ENCODE measurements around the gene MED12L.

GRCh38 chr3:151316267-151316991, 231.0 kb downstream of the MED12L start, which contains the start of gene GPR87:
- TF ChIP-seq GATA2 (IDR thresholded peaks at IDR 0.05; ENCODE audit: low read depth, low read length) (no peak), GATA3 (IDR thresholded peaks at IDR 0.05; ENCODE audit: low read depth, low read length) (no peak)
